Measurements from ENCODE around the gene NDOR1.
"Not testable (repeated sequence)": the region's sequence is repeated elsewhere in the genome, so short reads cannot be mapped to it uniquely, and the experiment has no call there.

NDOR1 gene

GRCh38 chr9:137245450-137246421 lies 40.2 kb downstream of the NDOR1 start:
- ATAC-seq, result no peak

DNA sequence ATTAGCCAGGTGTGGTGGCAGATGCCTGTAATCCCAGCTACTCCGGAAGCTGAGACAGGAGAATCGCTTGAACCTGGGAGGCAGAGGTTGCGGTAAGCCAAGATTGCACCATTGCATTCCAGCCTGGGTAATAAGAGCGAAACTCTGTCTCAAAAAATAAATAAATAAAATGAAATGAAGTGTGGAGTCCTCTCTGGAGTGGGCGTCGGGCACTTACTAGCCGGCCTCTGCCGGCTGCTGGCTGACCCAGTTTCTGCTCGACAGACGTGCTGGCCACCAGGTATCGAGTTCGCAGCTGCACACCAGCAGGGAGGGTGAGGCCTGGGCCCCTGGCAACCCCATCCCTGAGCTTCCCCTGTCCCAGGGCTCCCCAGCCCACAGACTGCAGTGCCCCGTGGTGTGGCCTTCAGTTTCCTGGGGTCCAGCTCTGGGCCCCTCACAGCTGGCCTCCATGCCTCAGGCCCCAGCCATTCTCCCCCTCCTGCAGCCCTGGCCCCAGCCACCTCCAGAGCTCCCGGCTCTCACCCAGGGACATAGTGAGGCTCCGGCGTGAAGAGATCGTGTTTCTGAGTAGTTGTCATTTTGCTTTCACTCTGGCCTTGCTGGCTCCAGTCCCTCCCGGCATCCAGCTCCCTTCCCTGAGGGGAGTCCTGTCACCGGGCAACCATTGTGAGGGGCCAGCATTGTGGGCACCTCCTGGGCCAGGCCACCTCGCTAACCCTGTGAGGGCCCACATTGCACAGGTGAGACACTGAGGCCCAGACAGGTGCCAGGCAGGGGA lies 41.8 kb downstream of the NDOR1 start:
- ATAC-seq, result no peak

DNA sequence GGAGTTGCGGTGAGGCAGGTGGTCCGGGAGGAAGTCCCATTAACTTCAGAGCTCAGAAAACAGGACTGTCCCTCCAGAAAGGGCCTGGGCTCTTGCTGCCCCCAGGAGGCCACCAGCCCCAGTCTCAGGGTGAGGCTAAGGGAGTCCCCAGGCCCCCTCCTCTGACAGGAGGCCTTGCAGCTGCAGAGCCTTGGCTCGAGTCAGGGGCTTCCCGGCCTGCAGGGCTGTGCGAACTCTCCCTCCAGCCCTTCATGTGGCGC lies 42.3 kb downstream of the NDOR1 start:
- no peak for ATAC-seq

DNA sequence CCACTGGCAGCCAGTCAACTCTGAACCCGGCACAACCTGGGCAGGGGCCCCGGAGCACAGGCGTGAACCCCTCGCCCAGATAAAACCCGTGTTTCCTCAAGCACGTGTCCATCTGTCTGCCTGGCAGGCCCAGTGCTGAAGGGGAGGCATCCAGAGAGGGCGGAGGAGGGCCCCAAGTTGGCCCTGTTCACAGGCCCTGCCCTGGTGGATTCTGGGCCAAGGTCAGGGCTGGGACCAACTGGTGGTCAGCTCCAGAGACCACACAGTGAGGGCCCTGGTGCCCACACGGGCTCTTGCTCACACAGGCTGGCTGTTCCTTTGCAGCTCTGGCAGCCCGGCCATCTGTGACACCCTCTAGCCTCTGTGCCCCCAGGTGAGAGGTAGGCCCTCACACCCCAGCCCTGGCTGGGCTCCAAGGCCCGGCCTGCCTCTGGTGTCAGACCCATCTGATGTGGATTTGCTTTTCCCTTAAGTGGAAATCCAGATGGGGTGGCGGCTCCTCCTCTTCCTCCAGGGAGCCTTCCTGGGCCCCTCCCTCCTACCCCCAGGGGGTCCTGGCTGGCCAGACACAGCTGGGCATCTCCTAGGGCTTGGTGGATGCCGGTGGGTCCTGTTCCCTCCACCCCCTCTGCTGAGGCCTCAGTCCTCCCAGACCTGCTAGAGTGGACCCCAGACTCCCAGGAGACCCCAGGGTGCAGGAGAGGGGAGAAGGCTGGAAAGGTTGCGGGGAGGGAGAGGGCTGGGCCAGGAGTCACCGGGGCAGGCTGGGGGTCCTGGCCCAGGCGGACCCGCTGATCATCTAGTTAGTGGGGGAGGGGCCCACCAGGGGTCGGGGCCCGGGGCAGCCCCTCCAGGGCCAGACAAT lies 45.1 kb downstream of the NDOR1 start:
- ATAC-seq, result no peak

- no peak for ATAC-seq
Measured at GRCh38 chr9:137251194-137251461, 45.6 kb downstream of the NDOR1 start, which contains the start of gene STPG3. TSS of gene STPG3 (plus strand) at chr9:137251286. CDS start at chr9:137251287, 1 bp downstream.

DNA sequence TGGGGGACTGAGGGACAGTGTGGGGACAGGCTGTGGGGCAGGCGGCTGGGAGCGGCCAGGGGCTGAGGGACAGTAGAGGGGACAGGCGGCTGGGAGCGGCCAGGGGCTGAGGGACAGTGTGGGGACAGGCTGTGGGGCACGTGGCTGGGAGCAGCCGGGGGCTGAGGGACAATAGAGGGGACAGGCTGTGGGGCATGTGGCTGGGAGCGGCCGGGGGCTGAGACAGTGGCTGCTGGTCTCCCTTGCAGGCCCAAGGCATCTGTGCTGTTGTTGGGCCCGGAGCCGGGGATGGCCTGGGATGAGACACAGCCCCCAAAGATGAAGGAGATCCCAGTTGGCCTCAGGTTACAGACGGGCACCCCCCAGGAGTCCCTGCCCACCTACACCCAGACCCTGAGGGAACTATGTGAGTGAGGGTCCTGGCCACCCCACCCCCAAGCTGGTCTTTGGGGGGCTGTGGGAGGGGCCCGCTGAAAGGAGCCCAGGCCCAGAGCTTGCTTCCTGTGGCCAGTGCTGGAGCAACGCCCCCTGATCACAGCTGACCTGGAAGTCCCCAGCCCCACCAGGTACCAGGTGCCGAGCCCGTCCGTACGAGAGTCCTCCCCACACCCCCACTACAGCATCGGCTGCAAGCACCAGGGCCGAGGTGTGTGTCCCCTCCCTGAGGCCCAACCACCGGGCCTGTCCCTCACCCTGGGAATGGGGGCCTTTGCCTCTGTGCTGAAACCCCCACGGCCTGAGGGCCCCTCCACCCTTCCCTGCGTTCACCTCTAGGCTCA lies 46.2 kb downstream of the NDOR1 start:
- ATAC-seq, result no peak

DNA sequence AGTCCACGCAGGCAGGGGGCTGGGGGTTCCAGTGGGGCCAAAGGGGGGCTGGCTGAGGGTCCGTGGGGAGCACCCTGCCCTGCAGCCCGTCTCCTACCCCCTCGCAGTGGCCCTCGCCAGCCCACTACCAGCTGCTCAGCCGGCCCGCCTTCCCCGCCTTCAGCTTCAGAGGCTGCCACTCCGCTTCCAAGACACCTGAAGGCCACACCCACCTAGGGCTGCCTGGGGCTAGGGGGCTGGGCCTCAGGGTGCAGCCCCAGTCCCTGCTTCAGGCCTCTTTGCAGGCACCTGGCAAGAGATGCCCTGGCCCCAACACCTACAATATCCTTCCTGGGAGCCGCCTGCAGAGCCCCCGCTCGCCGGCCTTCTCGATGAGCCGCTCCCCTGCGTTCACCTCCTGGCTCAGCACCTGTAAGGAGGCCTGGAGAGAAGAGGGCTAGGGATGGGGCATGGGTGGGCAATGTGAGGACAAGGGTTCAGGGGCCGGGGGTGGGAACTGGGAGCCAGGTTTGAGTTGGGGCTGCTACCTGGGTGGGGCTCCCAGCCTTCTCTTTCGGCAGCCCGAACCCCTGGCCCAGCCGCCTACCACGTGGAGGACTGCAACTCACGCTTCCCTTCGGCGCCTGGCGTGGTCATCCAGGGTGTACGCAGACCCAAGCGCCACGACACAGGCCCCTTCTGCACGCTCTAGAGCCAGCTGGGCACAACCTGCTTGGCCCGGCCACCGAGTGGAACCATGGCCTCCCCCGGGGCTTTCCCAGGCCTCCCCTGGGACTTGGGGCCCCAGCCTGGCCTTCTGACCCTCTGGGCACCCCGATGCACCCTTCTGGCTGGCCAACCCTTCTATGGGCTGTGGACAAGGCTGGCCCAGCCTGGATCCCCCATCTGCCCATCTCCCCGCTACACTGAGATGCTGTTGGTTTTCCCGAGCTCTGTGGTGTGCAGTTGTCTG lies 47.3 kb downstream of the NDOR1 start:
- no peak for ATAC-seq

DNA sequence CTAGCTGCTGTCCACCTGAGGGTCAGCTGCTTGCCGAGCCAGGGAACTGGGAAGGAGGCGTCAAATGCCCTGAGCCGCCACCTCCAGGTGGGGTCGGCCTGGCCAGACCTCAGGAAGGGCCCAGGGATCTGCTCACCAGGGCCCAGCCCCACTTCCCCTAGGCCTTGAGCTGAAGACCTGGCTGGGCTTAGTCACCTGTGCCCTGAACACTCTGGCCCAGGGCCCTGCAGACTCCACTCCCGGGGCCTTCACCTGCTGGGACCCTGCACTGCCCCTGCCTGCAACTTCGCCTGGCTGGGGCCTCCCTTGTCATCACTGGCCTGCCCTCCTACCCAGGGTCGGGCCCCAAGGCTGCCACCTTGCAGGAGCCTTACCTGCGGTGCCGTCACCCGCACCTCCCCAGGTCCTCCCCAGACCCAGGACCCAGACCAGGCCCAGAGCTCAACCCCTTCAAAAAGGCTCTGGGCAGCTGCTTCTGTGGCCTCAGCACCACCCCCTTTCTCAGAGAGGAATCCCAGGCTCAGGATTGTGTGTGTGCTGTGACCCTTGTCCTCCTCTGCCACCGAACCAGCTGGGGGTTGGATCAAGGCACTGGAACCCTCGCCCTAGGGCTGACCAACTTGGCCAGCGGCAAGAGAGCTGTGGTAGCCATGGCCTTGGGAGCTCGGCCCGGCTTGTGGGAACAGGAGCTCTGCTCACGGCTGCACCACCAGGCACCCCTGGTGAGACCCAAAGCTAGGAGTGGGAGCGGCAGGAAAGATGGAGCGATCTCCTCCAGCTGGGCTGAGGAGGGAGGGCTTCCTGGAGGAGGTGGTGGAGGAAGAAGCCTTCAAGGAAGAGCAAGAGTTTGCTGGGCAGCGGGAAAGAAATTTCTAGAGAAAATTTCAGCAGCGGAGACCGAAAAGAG lies 48.5 kb downstream of the NDOR1 start:
- no peak for ATAC-seq

DNA sequence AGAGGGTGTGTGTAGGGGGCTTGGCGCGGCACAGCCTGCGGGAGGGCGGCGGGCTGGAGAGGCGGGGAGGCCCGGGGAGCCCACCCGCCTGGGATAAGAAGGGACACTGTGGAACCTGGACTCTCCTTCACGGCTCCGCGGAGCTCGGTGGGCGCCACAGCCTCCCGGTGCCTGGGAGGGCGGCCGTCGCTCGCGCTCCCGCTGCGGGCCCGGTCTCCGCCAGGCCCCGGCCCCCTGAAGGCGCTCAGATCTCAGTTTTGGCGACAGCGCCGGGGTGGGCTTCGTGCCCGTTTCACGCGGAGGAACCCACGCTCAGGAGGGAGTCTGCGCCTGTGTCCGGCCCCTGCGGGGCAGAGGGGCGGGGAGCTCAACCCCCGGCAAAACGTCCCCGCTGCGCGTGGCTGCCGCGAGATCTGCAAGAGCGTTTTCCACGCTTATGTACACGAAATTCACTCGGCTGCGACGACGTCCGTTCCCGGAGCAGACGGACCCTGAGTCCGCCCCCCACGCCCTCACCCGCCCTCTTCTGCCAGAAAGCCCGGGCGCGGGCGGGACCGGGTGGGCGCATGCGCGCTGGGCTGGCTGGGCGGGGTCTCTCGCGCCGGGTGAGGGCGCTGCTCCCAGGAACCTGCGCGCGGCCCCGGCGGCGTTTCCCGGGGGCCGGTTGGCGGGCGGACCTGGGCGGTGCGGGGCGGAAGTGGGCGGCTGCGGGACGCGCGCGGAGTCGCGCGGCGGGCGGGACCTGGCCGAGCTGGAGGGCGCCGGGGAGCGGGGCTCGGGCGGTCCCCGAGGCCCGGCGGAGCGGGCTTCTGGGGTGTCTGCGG lies 49.3 kb downstream of the NDOR1 start, which contains the start of gene NELFB:
NELFB (plus strand) TSS at position 704 of the 824 bp plus-strand sequence.
- peak; percentile 93 to 94 for ATAC-seq

DNA sequence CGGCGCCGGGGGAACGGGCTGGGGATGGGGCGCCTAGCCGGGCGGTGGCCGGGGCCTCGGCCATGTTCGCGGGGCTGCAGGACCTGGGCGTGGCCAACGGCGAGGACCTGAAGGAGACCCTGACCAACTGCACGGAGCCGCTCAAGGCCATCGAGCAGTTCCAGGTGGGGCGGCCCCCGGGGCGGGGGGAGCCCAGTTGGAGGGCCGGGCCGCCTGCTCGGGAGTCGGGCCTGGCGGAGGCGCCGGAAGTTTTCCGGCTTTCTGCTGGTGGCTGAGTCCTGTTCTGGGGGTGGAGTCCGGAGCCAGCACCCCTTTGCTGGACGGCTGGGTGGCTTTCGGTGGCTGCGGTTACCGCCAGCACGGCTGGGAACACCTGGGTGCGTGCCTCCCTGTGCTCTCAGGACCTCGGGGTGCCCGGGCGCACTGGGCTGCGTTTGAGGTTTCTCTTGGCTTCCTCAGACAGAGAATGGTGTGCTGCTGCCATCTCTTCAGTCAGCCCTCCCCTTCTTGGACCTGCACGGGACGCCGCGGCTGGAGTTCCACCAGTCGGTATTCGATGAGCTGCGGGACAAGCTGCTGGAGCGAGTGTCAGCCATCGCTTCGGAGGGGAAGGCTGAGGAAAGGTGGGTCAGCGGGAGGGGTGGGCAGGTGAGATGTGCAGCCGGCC lies 50.1 kb downstream of the NDOR1 start:
- peak; percentile 35 to 44 for ATAC-seq

- ATAC-seq, result no peak
Measured at GRCh38 chr9:137256362-137256761, 50.9 kb downstream of the NDOR1 start.

DNA sequence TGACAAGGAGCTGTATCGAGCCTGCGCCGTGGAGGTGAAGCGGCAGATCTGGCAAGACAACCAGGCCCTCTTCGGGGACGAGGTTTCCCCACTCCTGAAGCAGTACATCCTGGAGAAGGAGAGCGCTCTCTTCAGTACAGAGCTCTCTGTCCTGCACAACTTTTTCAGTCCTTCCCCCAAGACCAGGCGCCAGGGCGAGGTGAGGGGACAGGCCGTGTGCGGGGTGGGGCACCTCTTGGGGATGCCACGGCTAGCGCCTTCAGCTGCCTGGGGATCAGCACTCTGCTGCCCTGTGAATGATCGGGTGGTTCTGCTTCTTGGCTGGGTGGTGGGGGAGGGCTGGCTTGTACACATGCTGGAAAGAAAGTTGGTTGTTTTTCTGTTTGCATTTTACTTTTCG lies 51.4 kb downstream of the NDOR1 start:
- ATAC-seq, result no peak

GRCh38 chr9:137262173-137262908 lies 56.8 kb downstream of the NDOR1 start:
- ATAC-seq, result not testable (repeated sequence)

GRCh38 chr9:137262909-137263285 lies 57.4 kb downstream of the NDOR1 start:
- no peak for ATAC-seq

DNA sequence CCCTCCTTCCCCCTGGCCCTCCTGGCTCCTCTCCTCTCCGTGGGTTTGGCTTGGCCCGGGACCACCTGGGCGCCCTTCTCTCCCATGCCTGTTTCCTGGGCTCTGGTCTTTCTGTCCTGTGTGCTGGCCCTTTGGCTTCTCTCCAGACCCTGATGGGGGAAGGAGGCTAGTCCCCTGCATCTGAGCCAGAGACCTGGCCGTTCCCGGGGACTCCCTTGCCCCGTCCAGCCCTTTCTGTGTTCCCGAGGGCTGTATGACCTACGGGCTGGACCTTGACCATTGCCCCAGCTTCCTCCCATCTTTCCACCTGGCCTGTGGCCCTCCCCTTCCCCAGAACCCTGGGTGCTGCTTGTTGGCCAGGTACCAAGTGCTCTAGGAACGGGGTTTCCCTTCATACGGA lies 58.0 kb downstream of the NDOR1 start:
- ATAC-seq, result no peak

GRCh38 chr9:137264067-137264466 lies 58.6 kb downstream of the NDOR1 start:
- no peak for ATAC-seq

GRCh38 chr9:137265496-137266161 lies 60.1 kb downstream of the NDOR1 start:
- ATAC-seq, result no peak
